Uterus (tissue), 2 donors: ENCODE data around the gene CACNA2D2.

ENCODE experiments used
- POLR2A ChIP-seq, 2 donors: fragments of 450-650 bp; IDR thresholded peaks; one replicate each; pipeline ENCODE4 v1.6.1; 2016; ENCODE audit warnings: antibody characterized with exemption in 2 of 2, mild to moderate bottlenecking in 1 of 2, moderate library complexity in 1 of 2
- TF ChIP-seq, protein P1 (sequence below), 4 experiments: fragments of 200-600 bp in 2 of 4; fragments of 450-650 bp in 2 of 4; sonication (generic) in 2 of 4; IDR thresholded peaks; one replicate each; pipeline ENCODE4 v1.5.1; 2016 to 2019; ENCODE audit warnings: antibody characterized with exemption in 4 of 4, mild to moderate bottlenecking in 2 of 4, moderate library complexity in 1 of 4

DNA sequence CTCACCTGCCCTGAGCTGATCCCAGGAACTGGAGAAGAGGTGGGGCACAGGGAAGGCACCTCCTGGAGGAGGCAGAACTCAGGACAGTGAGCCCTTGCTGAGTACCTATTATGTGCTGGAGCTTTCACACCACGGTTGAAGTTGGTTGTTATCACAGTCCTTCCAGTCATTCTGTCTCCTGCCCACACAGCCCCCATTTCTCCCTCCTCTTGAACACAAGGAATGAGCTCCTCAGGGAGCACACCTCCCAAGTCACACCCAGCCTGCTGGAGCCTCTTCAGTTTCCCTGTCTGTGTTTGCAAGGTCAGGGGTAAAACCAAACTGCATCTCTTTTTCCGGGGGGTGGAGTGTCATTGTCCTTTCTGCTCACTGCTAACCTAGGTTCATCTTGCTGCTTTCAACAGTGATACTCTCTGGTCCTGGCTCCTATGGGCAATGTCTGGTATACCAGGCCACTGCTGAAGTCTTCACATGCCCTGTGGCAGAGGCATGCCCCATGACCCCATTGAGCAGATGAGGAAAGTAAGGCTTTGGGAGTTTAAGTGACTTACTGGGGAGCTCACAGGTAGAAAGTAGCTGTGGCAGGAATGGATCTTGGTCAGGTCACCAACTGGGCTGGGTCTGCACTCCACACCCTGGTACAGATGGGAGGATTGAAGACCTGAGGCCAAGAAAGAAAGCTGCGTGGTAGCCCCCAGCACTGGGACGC, 34.1 kb upstream of the CACNA2D2 start:
- TF ChIP-seq, protein P1, sequence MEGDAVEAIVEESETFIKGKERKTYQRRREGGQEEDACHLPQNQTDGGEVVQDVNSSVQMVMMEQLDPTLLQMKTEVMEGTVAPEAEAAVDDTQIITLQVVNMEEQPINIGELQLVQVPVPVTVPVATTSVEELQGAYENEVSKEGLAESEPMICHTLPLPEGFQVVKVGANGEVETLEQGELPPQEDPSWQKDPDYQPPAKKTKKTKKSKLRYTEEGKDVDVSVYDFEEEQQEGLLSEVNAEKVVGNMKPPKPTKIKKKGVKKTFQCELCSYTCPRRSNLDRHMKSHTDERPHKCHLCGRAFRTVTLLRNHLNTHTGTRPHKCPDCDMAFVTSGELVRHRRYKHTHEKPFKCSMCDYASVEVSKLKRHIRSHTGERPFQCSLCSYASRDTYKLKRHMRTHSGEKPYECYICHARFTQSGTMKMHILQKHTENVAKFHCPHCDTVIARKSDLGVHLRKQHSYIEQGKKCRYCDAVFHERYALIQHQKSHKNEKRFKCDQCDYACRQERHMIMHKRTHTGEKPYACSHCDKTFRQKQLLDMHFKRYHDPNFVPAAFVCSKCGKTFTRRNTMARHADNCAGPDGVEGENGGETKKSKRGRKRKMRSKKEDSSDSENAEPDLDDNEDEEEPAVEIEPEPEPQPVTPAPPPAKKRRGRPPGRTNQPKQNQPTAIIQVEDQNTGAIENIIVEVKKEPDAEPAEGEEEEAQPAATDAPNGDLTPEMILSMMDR (IDR thresholded peaks at IDR 0.05): no peak
- no peak for TF ChIP-seq POLR2A (IDR thresholded peaks at IDR 0.05)
